Measurements from ENCODE around the gene UBQLN3.

Gene UBQLN3

GRCh38 chr11:5505363-5506048 lies 4.3 kb downstream of the UBQLN3 start:
- DNase-seq (ENCODE audit: low read depth), result no peak

- no peak for DNase-seq (ENCODE audit: low read depth)
These were observed 5.3 kb downstream of the UBQLN3 start for GRCh38 chr11:5504403-5504921.

- no peak for DNase-seq (ENCODE audit: low read depth)
These were observed 9.4 kb downstream of the UBQLN3 start for GRCh38 chr11:5500393-5500801.

- DNase-seq (ENCODE audit: low read depth), result no peak
These were observed 10.1 kb downstream of the UBQLN3 start for GRCh38 chr11:5499671-5500070.

- no peak for DNase-seq (ENCODE audit: low read depth)
These were observed 20.0 kb downstream of the UBQLN3 start for GRCh38 chr11:5489576-5490357.

- no peak for DNase-seq (ENCODE audit: low read depth)
These were observed 20.9 kb downstream of the UBQLN3 start for GRCh38 chr11:5488798-5489399.

- no peak for DNase-seq (ENCODE audit: low read depth)
These were observed 21.4 kb downstream of the UBQLN3 start, which contains the start of gene OR52D1 for GRCh38 chr11:5488385-5488784. OR52D1 (plus strand) TSS chr11:5488685; CDS start chr11:5488707, 22 bp downstream.

GRCh38 chr11:5486421-5486820 lies 23.3 kb downstream of the UBQLN3 start:
- no peak for DNase-seq (ENCODE audit: low read depth)

GRCh38 chr11:5486003-5486402 lies 23.8 kb downstream of the UBQLN3 start:
- DNase-seq (ENCODE audit: low read depth), result no peak

GRCh38 chr11:5476186-5476819 lies 33.5 kb downstream of the UBQLN3 start:
- no peak for DNase-seq (ENCODE audit: low read depth)

- no peak for DNase-seq (ENCODE audit: low read depth)
These were observed 35.8 kb downstream of the UBQLN3 start for GRCh38 chr11:5473921-5474320.

- no peak for DNase-seq (ENCODE audit: low read depth)
These were observed 42.2 kb downstream of the UBQLN3 start for GRCh38 chr11:5467527-5467926.

- DNase-seq (ENCODE audit: low read depth), result no peak
These were observed 48.7 kb downstream of the UBQLN3 start for GRCh38 chr11:5460983-5461621.
